HG02763 (cell line): ENCODE data around the gene HSPA14.
"Not testable (repeated sequence)": the region's sequence is repeated elsewhere in the genome, so short reads cannot be mapped to it uniquely, and the experiment has no call there.

ENCODE experiments used
- ATAC-seq: cut with Tn5 transposase; IDR thresholded peaks from one replicate; pipeline ENCODE4 v1.9.1; 2021; ENCODE audit warnings: mild to moderate bottlenecking, moderate library complexity; ENCODE audit not compliant: unreplicated experiment

Gene HSPA14

GRCh38 chr10:14879124-14879927 lies 41.2 kb downstream of the HSPA14 start:
- no peak for ATAC-seq

- no peak for ATAC-seq
Observed at GRCh38 chr10:14879928-14880193, 41.8 kb downstream of the HSPA14 start.

- no peak for ATAC-seq
Observed at GRCh38 chr10:14880229-14880628, 42.1 kb downstream of the HSPA14 start.

GRCh38 chr10:14884082-14884481 lies 46.0 kb downstream of the HSPA14 start:
- ATAC-seq = no peak

GRCh38 chr10:14889318-14889717 lies 51.2 kb downstream of the HSPA14 start:
- ATAC-seq = no peak

- ATAC-seq = no peak
Observed at GRCh38 chr10:14891151-14891550, 53.0 kb downstream of the HSPA14 start.

- ATAC-seq = no peak
Observed at GRCh38 chr10:14904316-14904732, 66.2 kb downstream of the HSPA14 start.

- no peak for ATAC-seq
Observed at GRCh38 chr10:14904864-14905263, 66.8 kb downstream of the HSPA14 start.

GRCh38 chr10:14905890-14906289 lies 67.8 kb downstream of the HSPA14 start:
- ATAC-seq = no peak

GRCh38 chr10:14906765-14907164 lies 68.7 kb downstream of the HSPA14 start:
- no peak for ATAC-seq

- not testable (repeated sequence) for ATAC-seq
Observed at GRCh38 chr10:14907591-14907990, 69.5 kb downstream of the HSPA14 start.

- ATAC-seq = no peak
Observed at GRCh38 chr10:14909101-14909500, 71.0 kb downstream of the HSPA14 start.

GRCh38 chr10:14910953-14911352 lies 72.8 kb downstream of the HSPA14 start:
- ATAC-seq = no peak

GRCh38 chr10:14911801-14912200 lies 73.7 kb downstream of the HSPA14 start:
- ATAC-seq = no peak

- ATAC-seq = no peak
Observed at GRCh38 chr10:14916600-14916999, 78.5 kb downstream of the HSPA14 start.

- no peak for ATAC-seq
Observed at GRCh38 chr10:14917827-14918226, 79.7 kb downstream of the HSPA14 start.

- ATAC-seq = no peak
Observed at GRCh38 chr10:14918964-14919363, 80.9 kb downstream of the HSPA14 start.
